ENCODE measurements around the gene ZNF326.

- TF ChIP-seq CEBPB (IDR thresholded peaks at IDR 0.05; ENCODE audit: borderline replicate concordance in 1 of 2, low read depth in 2 of 2, low read length in 2 of 2) (no peak), CTCF (IDR thresholded peaks at IDR 0.05 in 2 of 3, conservative IDR thresholded peaks at IDR 0.05 in 1 of 3; ENCODE audit: control insufficient read depth in 2 of 3, extremely low read depth in 1 of 3, insufficient read depth in 1 of 3, low read depth in 3 of 3, low read length in 3 of 3) (no peak), RCOR1 (conservative IDR thresholded peaks at IDR 0.05; ENCODE audit: low read depth, low read length) (no peak), REST (IDR thresholded peaks at IDR 0.05; ENCODE audit: low read depth, low read length) (no peak), YY1 (IDR thresholded peaks at IDR 0.05; ENCODE audit: low read depth, low read length) (no peak), KDM1A (IDR thresholded peaks at IDR 0.05; ENCODE audit: borderline replicate concordance) (no peak), ZBTB4 (CRISPR knock-in tag; IDR thresholded peaks at IDR 0.05) (no peak), GABPA (IDR thresholded peaks at IDR 0.05; ENCODE audit: low read depth) (no peak), POLR2AphosphoS5 (IDR thresholded peaks at IDR 0.05; ENCODE audit: low read length) (no peak), ZNF384 (IDR thresholded peaks at IDR 0.05; ENCODE audit: borderline replicate concordance, low read depth, low read length) (no peak), STAT1 (conservative IDR thresholded peaks at IDR 0.05) (no peak), POLR2A (IDR thresholded peaks at IDR 0.05; ENCODE audit: low read depth, low read length) (no peak), ETV6 (conservative IDR thresholded peaks at IDR 0.05 in 1 of 2, IDR thresholded peaks at IDR 0.05 in 1 of 2; ENCODE audit: borderline replicate concordance in 1 of 2, low read depth in 1 of 2) (no peak)
Observed at GRCh38 chr1:89999628-90000027, 4.7 kb downstream of the ZNF326 start.
